ENCODE results near the gene EVA1C.
"Not testable (repeated sequence)": the region's sequence is repeated elsewhere in the genome, so short reads cannot be mapped to it uniquely, and the experiment has no call there.

EVA1C gene

GRCh38 chr21:32534113-32534512, 121.6 kb downstream of the EVA1C start:
- no peak for DNase-seq

- no peak for DNase-seq
These were observed 123.1 kb downstream of the EVA1C start for GRCh38 chr21:32535612-32536011.

GRCh38 chr21:32537569-32537881, 125.0 kb downstream of the EVA1C start:
- no peak for DNase-seq

- no peak for DNase-seq
These were observed 125.8 kb downstream of the EVA1C start for GRCh38 chr21:32538147-32538792.

GRCh38 chr21:32539378-32539777, 126.9 kb downstream of the EVA1C start:
- DNase-seq, result no peak

GRCh38 chr21:32543056-32543455, 130.6 kb downstream of the EVA1C start:
- not testable (repeated sequence) for DNase-seq

- DNase-seq, result no peak
These were observed 131.5 kb downstream of the EVA1C start for GRCh38 chr21:32543975-32544374.

GRCh38 chr21:32544697-32545096, 132.2 kb downstream of the EVA1C start:
- DNase-seq, result no peak

- DNase-seq, result no peak
These were observed 133.5 kb downstream of the EVA1C start for GRCh38 chr21:32545948-32546441.

GRCh38 chr21:32547018-32547417, 134.5 kb downstream of the EVA1C start:
- no peak for DNase-seq

- DNase-seq, result no peak
These were observed 136.5 kb downstream of the EVA1C start for GRCh38 chr21:32548978-32549377.

- DNase-seq, result no peak
These were observed 136.9 kb downstream of the EVA1C start for GRCh38 chr21:32549440-32549839.

GRCh38 chr21:32549886-32550285, 137.4 kb downstream of the EVA1C start:
- DNase-seq, result no peak

GRCh38 chr21:32554832-32555638, 142.5 kb downstream of the EVA1C start:
- no peak for DNase-seq

- DNase-seq, result no peak
These were observed 145.6 kb downstream of the EVA1C start for GRCh38 chr21:32558106-32558505.

GRCh38 chr21:32559006-32559610, 146.6 kb downstream of the EVA1C start:
- no peak for DNase-seq

GRCh38 chr21:32560896-32561295, 148.4 kb downstream of the EVA1C start:
- no peak for DNase-seq

GRCh38 chr21:32561476-32561875, 149.0 kb downstream of the EVA1C start:
- DNase-seq, result not testable (repeated sequence)

GRCh38 chr21:32562426-32562825, 149.9 kb downstream of the EVA1C start:
- peak; percentile 30 for DNase-seq

- DNase-seq, result no peak
These were observed 150.4 kb downstream of the EVA1C start for GRCh38 chr21:32562915-32563314.

Data from NCI-H82 (cell line).